HepG2 (cell line): ENCODE measurements around the gene ABCB8. TPM values are rescaled to one million over a fixed set of nuclear protein-coding genes. Genes with fewer than 3 reads are reported as not detected.

Source experiments
- CENPX ChIP-seq: sonication (generic); formaldehyde crosslinking; IDR thresholded peaks from 2 replicates; pipeline ENCODE4 v1.9.0; 2021; ENCODE audit warnings: mild to moderate bottlenecking, missing genetic modification reagents, moderate library complexity
- HMGA1 ChIP-seq: sonication (generic); formaldehyde crosslinking; conservative IDR thresholded peaks from 2 replicates; pipeline ENCODE4 v1.4.0; 2020; ENCODE audit warnings: missing genetic modification reagents
- HNRNPLL ChIP-seq: fragments of 200-400 bp; formaldehyde crosslinking; IDR thresholded peaks from 2 replicates; pipeline ENCODE4 v1.6.1; 2017; ENCODE audit warnings: mild to moderate bottlenecking, low read depth, low read length; ENCODE audit not compliant: poor library complexity, severe bottlenecking
- KAT2B ChIP-seq: fragments of 150-350 bp; IDR thresholded peaks from 2 replicates; pipeline ENCODE4 v1.6.1; 2014; ENCODE audit warnings: low read depth, low read length, borderline replicate concordance
- NR3C1 ChIP-seq: sonication (generic); formaldehyde crosslinking; IDR thresholded peaks from 2 replicates; pipeline ENCODE4 v1.4.0; 2020; ENCODE audit warnings: missing genetic modification reagents
- RXRA ChIP-seq: sonication (generic); formaldehyde crosslinking; IDR thresholded peaks from 2 replicates; pipeline ENCODE4 v1.5.1; 2020; ENCODE audit warnings: missing genetic modification reagents
- SPEN ChIP-seq: sonication (generic); formaldehyde crosslinking; IDR thresholded peaks from 2 replicates; pipeline ENCODE4 v1.5.1; 2020; ENCODE audit warnings: low read depth, mild to moderate bottlenecking, missing genetic modification reagents
- TAF1 ChIP-seq: sonication (generic); formaldehyde crosslinking; IDR thresholded peaks from 2 replicates; pipeline ENCODE4 v1.4.0; 2020; ENCODE audit warnings: missing genetic modification reagents
- TP53 ChIP-seq: sonication (generic); formaldehyde crosslinking; conservative IDR thresholded peaks from 2 replicates; pipeline ENCODE4 v1.4.0; 2020; ENCODE audit warnings: missing genetic modification reagents
- ZMYM2 ChIP-seq: sonication (generic); formaldehyde crosslinking; IDR thresholded peaks from 2 replicates; pipeline ENCODE4 v1.8.0; 2022; ENCODE audit warnings: mild to moderate bottlenecking, missing genetic modification reagents
- ZNF383 ChIP-seq: sonication (generic); formaldehyde crosslinking; IDR thresholded peaks from 2 replicates; pipeline ENCODE4 v1.4.0; 2020; ENCODE audit warnings: missing genetic modification reagents, mild to moderate bottlenecking, borderline replicate concordance
- polyA plus RNA-seq, 8 experiments: library from polyadenylated mRNA; depleted of rRNA in 3 of 8; stranded (reverse) in 7 of 8; unstranded in 1 of 8; fragments of >200 nt; fragmentation: Illumina TruSeq in 4 of 8; extraction: Trizol in 4 of 8; gene quantifications; 2 replicates each; pipeline versions ENCODE4 v1.2.1 to v1.2.3, GENCODE V29; 2011 to 2016; ENCODE audit warnings: low read depth in 4 of 8, missing spikeins in 1 of 8, mixed read lengths in 1 of 8; ENCODE audit not compliant: insufficient read depth in 1 of 8
- total RNA-seq, 5 experiments: library from RNA; depleted of rRNA; stranded (reverse); fragments of >200 nt; fragmentation: Illumina TruSeq; extraction: Trizol; gene quantifications; 2 replicates each; pipeline ENCODE4 v1.2.3, GENCODE V29; 2016; ENCODE audit warnings: low read depth in 1 of 5
- TF ChIP-seq, protein P1 (sequence below): sonication (generic); formaldehyde crosslinking; IDR thresholded peaks from 2 replicates; pipeline ENCODE4 v1.4.0; 2020; ENCODE audit warnings: mild to moderate bottlenecking, missing genetic modification reagents
- TF ChIP-seq, protein P2 (sequence below): sonication (generic); formaldehyde crosslinking; IDR thresholded peaks from 2 replicates; pipeline ENCODE4 v1.8.0; 2022; ENCODE audit warnings: mild to moderate bottlenecking, missing genetic modification reagents; ENCODE audit not compliant: insufficient replicate concordance
- TF ChIP-seq, protein P3 (sequence below): sonication (generic); formaldehyde crosslinking; IDR thresholded peaks from 2 replicates; pipeline ENCODE4 v1.8.1; 2023; ENCODE audit warnings: mild to moderate bottlenecking, missing genetic modification reagents, borderline replicate concordance
- TF ChIP-seq, protein P4 (sequence below): sonication (generic); formaldehyde crosslinking; IDR thresholded peaks from 2 replicates; pipeline ENCODE4 v1.4.0; 2020; ENCODE audit warnings: missing genetic modification reagents
- TF ChIP-seq, protein P5 (sequence below): IDR thresholded peaks from 2 replicates; pipeline ENCODE4 v1.6.1; 2016
- TF ChIP-seq, protein P6 (sequence below): IDR thresholded peaks from 2 replicates; pipeline ENCODE4 v1.6.1; 2016; ENCODE audit warnings: low read depth, borderline replicate concordance
- TF ChIP-seq, protein P7 (sequence below): sonication (generic); formaldehyde crosslinking; conservative IDR thresholded peaks from 2 replicates; pipeline ENCODE4 v1.8.0; 2022; ENCODE audit warnings: missing genetic modification reagents
- TF ChIP-seq, protein P8 (sequence below): sonication (generic); formaldehyde crosslinking; IDR thresholded peaks from 2 replicates; pipeline ENCODE4 v1.8.1; 2022; ENCODE audit warnings: low read depth, mild to moderate bottlenecking, missing genetic modification reagents

The ABCB8 gene
- total and polyA plus RNA-seq, 2 of the 13 experiments (the other 11 are each of a cell fraction or from before 2014, with no cell fraction given): 6.6 to 16.7 TPM

DNA sequence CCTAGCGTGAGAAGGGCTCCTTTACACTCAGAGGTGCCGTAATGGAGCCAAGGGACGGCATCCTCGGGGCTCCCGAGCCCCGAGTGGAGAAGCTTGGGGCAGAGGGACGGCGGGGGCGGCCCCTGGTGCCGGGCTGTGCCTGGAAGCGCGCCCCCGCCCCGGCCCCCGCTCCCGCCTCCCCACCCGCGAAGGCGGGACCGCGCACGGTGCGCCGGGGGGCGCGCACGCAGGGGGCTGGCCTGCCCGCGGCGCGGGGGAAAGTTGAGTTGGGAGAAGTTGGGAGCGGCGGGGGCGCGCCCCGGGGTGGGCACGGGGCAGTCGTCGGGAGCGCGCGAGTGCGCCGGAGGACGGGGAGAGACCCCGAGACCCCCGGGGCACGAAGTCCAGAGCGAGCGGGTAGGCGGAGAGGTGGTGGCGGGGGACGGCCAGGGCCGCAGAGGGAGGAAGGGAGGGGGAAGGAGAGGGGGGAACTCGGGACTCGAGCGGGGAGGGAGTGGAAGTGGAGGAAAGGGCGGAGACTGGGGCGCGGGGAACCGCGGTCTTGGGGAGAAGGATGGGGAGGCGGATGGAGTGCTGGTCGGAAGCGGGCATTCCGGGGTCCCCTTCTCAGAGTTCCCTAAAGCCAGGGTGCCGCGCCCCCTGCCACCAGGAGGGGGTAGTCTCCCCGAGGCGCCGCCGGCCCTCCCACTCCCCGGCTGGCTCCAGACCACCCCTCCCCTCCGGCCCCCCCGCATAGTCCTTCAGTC lies 31.3 kb downstream of the ABCB8 start, which contains the start of gene SLC4A2 (continued):
- TF ChIP-seq, protein P1, sequence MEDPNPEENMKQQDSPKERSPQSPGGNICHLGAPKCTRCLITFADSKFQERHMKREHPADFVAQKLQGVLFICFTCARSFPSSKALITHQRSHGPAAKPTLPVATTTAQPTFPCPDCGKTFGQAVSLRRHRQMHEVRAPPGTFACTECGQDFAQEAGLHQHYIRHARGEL: no peak
- TF ChIP-seq, protein P2, sequence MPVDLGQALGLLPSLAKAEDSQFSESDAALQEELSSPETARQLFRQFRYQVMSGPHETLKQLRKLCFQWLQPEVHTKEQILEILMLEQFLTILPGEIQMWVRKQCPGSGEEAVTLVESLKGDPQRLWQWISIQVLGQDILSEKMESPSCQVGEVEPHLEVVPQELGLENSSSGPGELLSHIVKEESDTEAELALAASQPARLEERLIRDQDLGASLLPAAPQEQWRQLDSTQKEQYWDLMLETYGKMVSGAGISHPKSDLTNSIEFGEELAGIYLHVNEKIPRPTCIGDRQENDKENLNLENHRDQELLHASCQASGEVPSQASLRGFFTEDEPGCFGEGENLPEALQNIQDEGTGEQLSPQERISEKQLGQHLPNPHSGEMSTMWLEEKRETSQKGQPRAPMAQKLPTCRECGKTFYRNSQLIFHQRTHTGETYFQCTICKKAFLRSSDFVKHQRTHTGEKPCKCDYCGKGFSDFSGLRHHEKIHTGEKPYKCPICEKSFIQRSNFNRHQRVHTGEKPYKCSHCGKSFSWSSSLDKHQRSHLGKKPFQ (CRISPR knock-in tag): no peak
- TF ChIP-seq SPEN (CRISPR knock-in tag) (no peak), HMGA1 (CRISPR knock-in tag) (no peak), RXRA (CRISPR knock-in tag) (no peak), KAT2B (no peak), NR3C1 (CRISPR knock-in tag) (no peak), TP53 (no peak), ZMYM2 (CRISPR knock-in tag) (no peak), TAF1 (CRISPR knock-in tag) (peak; percentile 32; the same call in 1 of the 2 replicates), ZNF383 (CRISPR knock-in tag) (no peak), CENPX (CRISPR knock-in tag) (no peak), HNRNPLL (no peak)
- TF ChIP-seq, protein P3, sequence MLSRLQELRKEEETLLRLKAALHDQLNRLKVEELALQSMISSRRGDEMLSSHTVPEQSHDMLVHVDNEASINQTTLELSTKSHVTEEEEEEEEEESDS (CRISPR knock-in tag): no peak
- TF ChIP-seq, protein P4, sequence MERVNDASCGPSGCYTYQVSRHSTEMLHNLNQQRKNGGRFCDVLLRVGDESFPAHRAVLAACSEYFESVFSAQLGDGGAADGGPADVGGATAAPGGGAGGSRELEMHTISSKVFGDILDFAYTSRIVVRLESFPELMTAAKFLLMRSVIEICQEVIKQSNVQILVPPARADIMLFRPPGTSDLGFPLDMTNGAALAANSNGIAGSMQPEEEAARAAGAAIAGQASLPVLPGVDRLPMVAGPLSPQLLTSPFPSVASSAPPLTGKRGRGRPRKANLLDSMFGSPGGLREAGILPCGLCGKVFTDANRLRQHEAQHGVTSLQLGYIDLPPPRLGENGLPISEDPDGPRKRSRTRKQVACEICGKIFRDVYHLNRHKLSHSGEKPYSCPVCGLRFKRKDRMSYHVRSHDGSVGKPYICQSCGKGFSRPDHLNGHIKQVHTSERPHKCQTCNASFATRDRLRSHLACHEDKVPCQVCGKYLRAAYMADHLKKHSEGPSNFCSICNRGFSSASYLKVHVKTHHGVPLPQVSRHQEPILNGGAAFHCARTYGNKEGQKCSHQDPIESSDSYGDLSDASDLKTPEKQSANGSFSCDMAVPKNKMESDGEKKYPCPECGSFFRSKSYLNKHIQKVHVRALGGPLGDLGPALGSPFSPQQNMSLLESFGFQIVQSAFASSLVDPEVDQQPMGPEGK (CRISPR knock-in tag): peak; percentile 81
- TF ChIP-seq, protein P5, sequence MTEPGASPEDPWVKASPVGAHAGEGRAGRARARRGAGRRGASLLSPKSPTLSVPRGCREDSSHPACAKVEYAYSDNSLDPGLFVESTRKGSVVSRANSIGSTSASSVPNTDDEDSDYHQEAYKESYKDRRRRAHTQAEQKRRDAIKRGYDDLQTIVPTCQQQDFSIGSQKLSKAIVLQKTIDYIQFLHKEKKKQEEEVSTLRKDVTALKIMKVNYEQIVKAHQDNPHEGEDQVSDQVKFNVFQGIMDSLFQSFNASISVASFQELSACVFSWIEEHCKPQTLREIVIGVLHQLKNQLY (CRISPR knock-in tag): no peak
- TF ChIP-seq, protein P6, sequence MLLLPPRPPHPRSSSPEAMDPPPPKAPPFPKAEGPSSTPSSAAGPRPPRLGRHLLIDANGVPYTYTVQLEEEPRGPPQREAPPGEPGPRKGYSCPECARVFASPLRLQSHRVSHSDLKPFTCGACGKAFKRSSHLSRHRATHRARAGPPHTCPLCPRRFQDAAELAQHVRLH (CRISPR knock-in tag): no peak
- TF ChIP-seq, protein P7, sequence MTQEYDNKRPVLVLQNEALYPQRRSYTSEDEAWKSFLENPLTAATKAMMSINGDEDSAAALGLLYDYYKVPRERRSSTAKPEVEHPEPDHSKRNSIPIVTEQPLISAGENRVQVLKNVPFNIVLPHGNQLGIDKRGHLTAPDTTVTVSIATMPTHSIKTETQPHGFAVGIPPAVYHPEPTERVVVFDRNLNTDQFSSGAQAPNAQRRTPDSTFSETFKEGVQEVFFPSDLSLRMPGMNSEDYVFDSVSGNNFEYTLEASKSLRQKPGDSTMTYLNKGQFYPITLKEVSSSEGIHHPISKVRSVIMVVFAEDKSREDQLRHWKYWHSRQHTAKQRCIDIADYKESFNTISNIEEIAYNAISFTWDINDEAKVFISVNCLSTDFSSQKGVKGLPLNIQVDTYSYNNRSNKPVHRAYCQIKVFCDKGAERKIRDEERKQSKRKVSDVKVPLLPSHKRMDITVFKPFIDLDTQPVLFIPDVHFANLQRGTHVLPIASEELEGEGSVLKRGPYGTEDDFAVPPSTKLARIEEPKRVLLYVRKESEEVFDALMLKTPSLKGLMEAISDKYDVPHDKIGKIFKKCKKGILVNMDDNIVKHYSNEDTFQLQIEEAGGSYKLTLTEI: no peak
- TF ChIP-seq, protein P8, sequence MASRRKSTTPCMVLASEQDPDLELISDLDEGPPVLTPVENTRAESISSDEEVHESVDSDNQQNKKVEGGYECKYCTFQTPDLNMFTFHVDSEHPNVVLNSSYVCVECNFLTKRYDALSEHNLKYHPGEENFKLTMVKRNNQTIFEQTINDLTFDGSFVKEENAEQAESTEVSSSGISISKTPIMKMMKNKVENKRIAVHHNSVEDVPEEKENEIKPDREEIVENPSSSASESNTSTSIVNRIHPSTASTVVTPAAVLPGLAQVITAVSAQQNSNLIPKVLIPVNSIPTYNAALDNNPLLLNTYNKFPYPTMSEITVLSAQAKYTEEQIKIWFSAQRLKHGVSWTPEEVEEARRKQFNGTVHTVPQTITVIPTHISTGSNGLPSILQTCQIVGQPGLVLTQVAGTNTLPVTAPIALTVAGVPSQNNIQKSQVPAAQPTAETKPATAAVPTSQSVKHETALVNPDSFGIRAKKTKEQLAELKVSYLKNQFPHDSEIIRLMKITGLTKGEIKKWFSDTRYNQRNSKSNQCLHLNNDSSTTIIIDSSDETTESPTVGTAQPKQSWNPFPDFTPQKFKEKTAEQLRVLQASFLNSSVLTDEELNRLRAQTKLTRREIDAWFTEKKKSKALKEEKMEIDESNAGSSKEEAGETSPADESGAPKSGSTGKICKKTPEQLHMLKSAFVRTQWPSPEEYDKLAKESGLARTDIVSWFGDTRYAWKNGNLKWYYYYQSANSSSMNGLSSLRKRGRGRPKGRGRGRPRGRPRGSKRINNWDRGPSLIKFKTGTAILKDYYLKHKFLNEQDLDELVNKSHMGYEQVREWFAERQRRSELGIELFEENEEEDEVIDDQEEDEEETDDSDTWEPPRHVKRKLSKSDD (CRISPR knock-in tag): no peak
